AG04450 (cell line): ENCODE data around the gene HOXD8. TPM values are rescaled to one million over a fixed set of nuclear protein-coding genes. Genes with fewer than 3 reads are reported as not detected.

ENCODE experiments used
- CTCF ChIA-PET: fragments of 300-600, 350-600 bp; formaldehyde crosslinking; extraction: SDS; loops from one replicate; lab custom pipeline; 2022; ENCODE audit warnings: antibody characterized with exemption, inconsistent platforms; lab: Charles Lee
- POLR2A ChIA-PET: fragments of 350-600 bp; formaldehyde crosslinking; extraction: SDS; loops from one replicate; lab custom pipeline; 2021; ENCODE audit warnings: antibody characterized with exemption, inconsistent platforms; lab: Yijun Ruan, JAX
- DNase-seq: peaks from one replicate; pipeline ENCODE4 v3.0.0-alpha.2; 2011; ENCODE audit warnings: low read depth, low spot score
- H3K27ac ChIP-seq: one replicate; pipeline ENCODE4 v1.5.1; 2012; ENCODE audit warnings: low read depth, low read length, control low read depth
- H3K27me3 ChIP-seq: one replicate; pipeline ENCODE4 v1.6.0; 2012; ENCODE audit warnings: low read length; ENCODE audit not compliant: control insufficient read depth, insufficient read depth
- H3K4me3 ChIP-seq: 2 replicates; pipeline ENCODE4 v1.5.1; 2011; ENCODE audit warnings: mild to moderate bottlenecking, low read depth, low read length, control low read depth
- H3K9me3 ChIP-seq: 2 replicates; pipeline ENCODE4 v1.5.1; 2012; ENCODE audit warnings: low read length; ENCODE audit not compliant: control insufficient read depth, insufficient read depth
- polyA plus RNA-seq: library from polyadenylated mRNA; depleted of rRNA; stranded (reverse); fragments of >200 nt; gene quantifications from 2 replicates; pipeline ENCODE4 v1.2.3, GENCODE V29; 2011
- TF ChIP-seq, protein P1 (sequence below): IDR thresholded peaks from 2 replicates; pipeline ENCODE4 v1.5.1; 2011; ENCODE audit warnings: low read depth, low read length, control low read depth, inconsistent platforms

HOXD8 gene
- polyA plus RNA-seq, 1 experiment: not detected

DNA sequence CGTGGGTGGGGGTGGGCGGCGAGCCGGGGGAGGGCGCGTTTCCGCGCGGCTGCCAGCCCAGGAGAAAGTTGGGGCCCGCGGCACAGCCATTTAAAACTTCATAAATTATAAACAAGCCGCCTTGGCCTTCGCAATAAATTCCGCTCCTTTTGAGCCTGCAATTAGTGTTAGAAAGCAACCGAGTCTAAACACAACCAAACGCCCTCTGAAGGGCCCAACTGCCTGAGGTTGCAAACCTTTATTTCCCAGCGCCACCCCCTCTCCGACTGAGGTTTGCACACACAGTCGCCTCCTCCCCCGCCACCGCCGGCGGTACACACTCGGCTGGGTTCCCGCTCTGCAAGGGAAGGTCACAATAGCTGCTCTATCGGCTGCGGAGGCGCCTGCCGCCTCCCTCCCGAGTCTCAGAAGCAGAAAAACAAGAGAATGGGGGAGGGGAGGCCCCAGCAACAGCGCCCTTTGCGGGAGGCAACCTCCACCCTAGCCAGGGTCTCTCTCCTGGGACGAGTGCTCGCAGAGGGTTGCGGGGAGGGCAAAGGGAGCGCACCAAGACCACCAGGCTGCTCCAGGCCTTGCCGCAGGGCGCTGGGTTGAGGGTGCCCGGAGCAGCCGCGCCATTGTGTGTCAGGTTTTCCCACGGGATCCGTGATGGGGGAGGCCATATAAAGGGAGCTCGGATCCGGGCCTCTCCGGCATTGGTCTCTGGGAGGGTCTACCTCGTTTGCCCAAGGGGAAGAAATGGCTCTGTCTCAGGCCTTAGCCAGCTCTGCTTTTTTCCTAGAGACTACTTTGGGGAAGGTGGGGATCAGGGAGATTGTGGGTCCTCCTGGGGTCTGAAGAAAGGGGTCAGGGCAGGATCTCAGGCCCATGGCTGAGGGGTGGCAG, 45.6 kb downstream of the HOXD8 start:
- Histone ChIP-seq H3K27me3 (peaks cover 91% of the 10 kb centered on the region), H3K27ac (no peak overlapping the region), H3K9me3 (peaks cover 13% of the 10 kb centered on the region; the same call in 1 of the 2 replicates), H3K4me3 (no peak overlapping the region)
- POLR2A ChIA-PET: no interaction called here
- TF ChIP-seq, protein P1, sequence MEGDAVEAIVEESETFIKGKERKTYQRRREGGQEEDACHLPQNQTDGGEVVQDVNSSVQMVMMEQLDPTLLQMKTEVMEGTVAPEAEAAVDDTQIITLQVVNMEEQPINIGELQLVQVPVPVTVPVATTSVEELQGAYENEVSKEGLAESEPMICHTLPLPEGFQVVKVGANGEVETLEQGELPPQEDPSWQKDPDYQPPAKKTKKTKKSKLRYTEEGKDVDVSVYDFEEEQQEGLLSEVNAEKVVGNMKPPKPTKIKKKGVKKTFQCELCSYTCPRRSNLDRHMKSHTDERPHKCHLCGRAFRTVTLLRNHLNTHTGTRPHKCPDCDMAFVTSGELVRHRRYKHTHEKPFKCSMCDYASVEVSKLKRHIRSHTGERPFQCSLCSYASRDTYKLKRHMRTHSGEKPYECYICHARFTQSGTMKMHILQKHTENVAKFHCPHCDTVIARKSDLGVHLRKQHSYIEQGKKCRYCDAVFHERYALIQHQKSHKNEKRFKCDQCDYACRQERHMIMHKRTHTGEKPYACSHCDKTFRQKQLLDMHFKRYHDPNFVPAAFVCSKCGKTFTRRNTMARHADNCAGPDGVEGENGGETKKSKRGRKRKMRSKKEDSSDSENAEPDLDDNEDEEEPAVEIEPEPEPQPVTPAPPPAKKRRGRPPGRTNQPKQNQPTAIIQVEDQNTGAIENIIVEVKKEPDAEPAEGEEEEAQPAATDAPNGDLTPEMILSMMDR: no peak
- no peak for DNase-seq
- CTCF ChIA-PET: interaction anchor here (0.6 to 1.4 kb wide), 5 partner anchors 280 to 842 kb away, joined by 3 to 8 read pairs (median 4); no protein-coding TSS in a partner anchor

DNA sequence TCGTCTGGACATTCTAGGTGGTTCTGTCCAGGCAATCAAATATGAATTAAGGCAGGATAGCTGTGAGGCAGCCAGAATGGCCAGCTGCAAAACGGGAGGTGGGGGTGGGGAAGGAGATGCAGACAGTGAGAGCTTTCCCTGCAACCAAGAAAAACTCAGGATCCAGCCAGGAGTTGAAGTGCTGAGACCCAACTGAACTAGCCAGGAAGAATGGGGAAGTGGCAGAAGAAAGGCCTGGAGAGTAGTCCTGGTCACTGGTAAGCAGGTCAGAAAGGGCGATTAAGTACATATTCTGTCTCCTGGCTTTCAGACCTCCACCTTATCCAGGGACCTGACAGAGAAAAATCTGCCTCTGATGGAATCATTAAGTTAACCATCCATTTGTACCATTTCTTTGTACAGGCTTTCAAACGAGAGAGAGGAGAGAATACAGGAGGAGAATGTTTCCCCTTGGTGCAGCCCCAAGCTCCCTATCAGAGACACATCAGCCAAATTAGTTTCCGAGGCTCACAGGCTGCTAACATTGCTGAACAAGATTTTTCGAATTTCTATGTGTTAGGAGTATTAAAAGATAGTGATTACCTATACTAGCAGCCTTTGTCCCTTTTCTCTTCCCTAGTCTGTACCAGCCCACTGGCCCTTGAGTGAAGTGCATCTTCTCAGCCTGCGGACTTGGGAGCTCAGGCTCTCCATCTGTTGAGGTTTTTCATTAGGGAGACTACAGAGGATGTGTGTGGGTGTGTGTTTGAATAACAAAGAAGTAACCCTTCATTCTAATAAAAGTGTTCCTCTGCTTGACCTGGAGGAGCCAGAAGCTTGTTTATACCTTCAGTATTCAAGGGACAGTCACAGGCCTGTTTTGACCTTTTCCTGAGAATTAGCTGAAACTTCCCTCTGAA, 46.5 kb downstream of the HOXD8 start:
- Histone ChIP-seq H3K4me3 (no peak overlapping the region), H3K9me3 (peaks cover 13% of the 10 kb centered on the region; the same call in 1 of the 2 replicates), H3K27me3 (peaks cover 82% of the 10 kb centered on the region), H3K27ac (no peak overlapping the region)
- ChIA-PET POLR2A (no interaction called here), CTCF (interaction anchor here (0.6 to 1.0 kb wide), 3 partner anchors 286 to 479 kb away, joined by 3 to 4 read pairs (median 3); no protein-coding TSS in a partner anchor)
- TF ChIP-seq, protein P1: no peak
- DNase-seq: no peak

DNA sequence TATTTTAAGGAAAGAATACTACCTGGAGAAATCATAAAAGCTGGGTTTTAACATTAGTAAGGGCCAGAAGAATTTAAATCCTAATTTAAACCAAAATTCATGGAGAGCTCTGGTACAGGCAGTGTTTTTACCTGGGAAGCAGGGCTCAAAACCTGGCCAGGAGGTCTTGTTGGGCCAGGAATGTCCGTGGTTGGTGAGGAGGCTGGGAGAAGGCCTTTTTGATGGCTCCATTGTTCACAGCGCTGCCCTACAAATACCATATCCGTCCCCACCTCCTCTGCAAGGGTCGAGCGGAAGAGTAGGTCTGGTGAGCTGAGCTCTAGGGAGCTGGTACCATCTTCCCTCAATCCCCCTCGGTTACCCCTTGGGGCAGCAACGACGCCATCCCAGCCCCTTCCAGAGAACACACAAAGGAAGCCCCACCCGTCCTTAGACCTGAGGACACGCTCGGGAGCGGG, 48.1 kb downstream of the HOXD8 start:
- H3K27ac ChIP-seq: no peak overlapping the region
- H3K9me3 ChIP-seq: no peaks in the 10 kb centered on the region; the same call in 1 of the 2 replicates
- H3K4me3 ChIP-seq: no peak overlapping the region
- CTCF ChIA-PET: no interaction called here
- TF ChIP-seq, protein P1: no peak
- H3K27me3 ChIP-seq: peaks cover 67% of the 10 kb centered on the region
- POLR2A ChIA-PET: no interaction called here
- no peak for DNase-seq

DNA sequence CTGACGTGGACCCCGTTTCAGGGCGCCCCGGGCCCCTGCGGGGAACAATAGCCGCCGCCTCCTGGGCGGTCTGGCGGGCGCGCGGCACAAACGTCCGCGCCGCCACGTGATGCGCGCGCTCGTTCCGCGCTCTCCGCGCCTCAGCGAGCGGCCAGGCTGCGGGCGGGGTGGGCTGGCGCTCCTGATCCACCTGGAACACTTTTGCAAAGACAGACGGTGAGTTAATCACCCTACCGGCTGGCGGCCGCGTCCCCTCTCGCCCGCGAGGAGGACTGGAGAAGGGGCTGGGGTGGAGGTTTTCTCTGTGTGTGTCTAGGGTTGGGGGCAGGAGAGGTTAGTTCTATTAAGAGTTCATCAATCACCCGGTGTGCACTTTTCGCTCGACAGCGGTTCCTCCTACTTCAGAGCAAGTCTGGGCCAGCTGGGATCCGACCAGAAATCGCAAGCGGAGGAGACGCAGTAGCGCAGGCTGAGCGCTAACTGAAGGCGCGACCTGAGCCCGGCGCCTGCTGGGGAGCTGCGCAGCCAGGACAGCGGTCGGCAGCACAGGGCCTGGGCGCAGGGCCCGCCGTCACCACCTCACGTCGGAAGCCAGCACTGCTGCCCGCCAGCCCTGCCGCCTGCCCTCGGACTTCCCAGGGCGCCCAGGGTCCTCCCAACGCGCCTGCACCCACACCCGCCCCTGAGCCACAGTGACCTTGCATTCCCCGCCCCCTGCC, 48.7 kb downstream of the HOXD8 start:
- CTCF ChIA-PET: no interaction called here
- Histone ChIP-seq H3K9me3 (no peaks in the 10 kb centered on the region; the same call in 1 of the 2 replicates), H3K27me3 (peaks cover 67% of the 10 kb centered on the region), H3K27ac (no peak overlapping the region), H3K4me3 (no peak overlapping the region)
- DNase-seq: no peak
- TF ChIP-seq, protein P1: no peak
- POLR2A ChIA-PET: no interaction called here
